Fibroblast of lung (primary cell): ENCODE results near the gene VPS13D. TPM values are rescaled to one million over a fixed set of nuclear protein-coding genes. Genes with fewer than 3 reads are reported as not detected.

Experiments
- DNase-seq, 2 donors: peaks; one replicate each; pipeline versions ENCODE4 v3.0.0 to v3.0.0-alpha.2; 2010; ENCODE audit warnings: low read depth in 2 of 2
- H2AFZ ChIP-seq: 2 replicates; pipeline ENCODE4 v1.5.1; 2012; ENCODE audit warnings: low read length, control low read depth, inconsistent platforms
- H3K27ac ChIP-seq: 2 replicates; pipeline ENCODE4 v1.5.1; 2011; ENCODE audit warnings: low read length, control low read depth; ENCODE audit not compliant: insufficient read depth
- H3K27me3 ChIP-seq: 2 replicates; pipeline ENCODE4 v1.5.1; 2011; ENCODE audit warnings: mild to moderate bottlenecking, low read length; ENCODE audit not compliant: control insufficient read depth, insufficient read depth
- H3K36me3 ChIP-seq: 2 replicates; pipeline ENCODE4 v1.5.1; 2011; ENCODE audit warnings: low read length; ENCODE audit not compliant: control insufficient read depth, insufficient read depth
- H3K4me1 ChIP-seq: 2 replicates; pipeline ENCODE4 v1.5.1; 2011; ENCODE audit warnings: low read length; ENCODE audit not compliant: control insufficient read depth, insufficient read depth; ENCODE audit errors: extremely low read depth
- H3K4me2 ChIP-seq: 2 replicates; pipeline ENCODE4 v1.5.1; 2011; ENCODE audit warnings: low read length, control low read depth; ENCODE audit not compliant: insufficient read depth; ENCODE audit errors: extremely low read depth
- H3K4me3 ChIP-seq, 4 experiments: fragments of 200-600 bp in 1 of 4; sonication (generic) in 1 of 4; replicated peaks in 1 of 4; 2 replicates each; pipeline ENCODE4 v1.5.1; 2011 to 2016; ENCODE audit warnings: low read length in 4 of 4, low read depth in 3 of 4, mild to moderate bottlenecking in 3 of 4, control low read depth in 2 of 4, inconsistent platforms in 1 of 4, mixed read lengths in 1 of 4; ENCODE audit not compliant: insufficient read depth in 1 of 4; ENCODE audit errors: control extremely low read depth in 1 of 4
- H3K79me2 ChIP-seq: 2 replicates; pipeline ENCODE4 v1.5.1; 2012; ENCODE audit warnings: mild to moderate bottlenecking, low read length, inconsistent platforms; ENCODE audit not compliant: control insufficient read depth, insufficient read depth
- H3K9ac ChIP-seq: 2 replicates; pipeline ENCODE4 v1.5.1; 2011; ENCODE audit warnings: mild to moderate bottlenecking, low read length, control low read depth; ENCODE audit not compliant: insufficient read depth
- H3K9me3 ChIP-seq: 2 replicates; pipeline ENCODE4 v1.5.1; 2012; ENCODE audit warnings: low read depth, low read length; ENCODE audit not compliant: control insufficient read depth, insufficient read depth
- H4K20me1 ChIP-seq: 2 replicates; pipeline ENCODE4 v1.5.1; 2011; ENCODE audit warnings: low read length; ENCODE audit not compliant: control insufficient read depth, insufficient read depth; ENCODE audit errors: extremely low read depth
- EZH2 ChIP-seq: IDR thresholded peaks from 2 replicates; pipeline ENCODE4 v1.5.1; 2012; ENCODE audit warnings: low read length, control low read depth, mild to moderate bottlenecking; ENCODE audit errors: missing control alignments
- polyA plus RNA-seq, 2 donors: library from polyadenylated mRNA; depleted of rRNA in 1 of 2; stranded (reverse) in 1 of 2; unstranded in 1 of 2; fragments of >200 nt; gene quantifications; 2 replicates each; pipeline ENCODE4 v1.2.1, GENCODE V29; 2011 to 2012; ENCODE audit warnings: missing spikeins in 1 of 2
- total RNA-seq: library from RNA; depleted of rRNA; stranded (reverse); fragments of >200 nt; gene quantifications from 2 replicates; pipeline ENCODE4 v1.2.1, GENCODE V29; 2014
- TF ChIP-seq, protein P1 (sequence below), 2 donors: IDR thresholded peaks in 1 of 2; conservative IDR thresholded peaks in 1 of 2; 1 replicate in 1 of 2; 2 replicates in 1 of 2; pipeline ENCODE4 v1.5.1; 2011 to 2012; ENCODE audit warnings: low read length in 2 of 2, control low read depth in 1 of 2, inconsistent platforms in 1 of 2, low read depth in 1 of 2, mild to moderate bottlenecking in 1 of 2

The VPS13D gene
- total and polyA plus RNA-seq, 2 donors (not counting 1 experiment from before 2014, with no cell fraction given): 14.6 to 40.0 TPM

DNA sequence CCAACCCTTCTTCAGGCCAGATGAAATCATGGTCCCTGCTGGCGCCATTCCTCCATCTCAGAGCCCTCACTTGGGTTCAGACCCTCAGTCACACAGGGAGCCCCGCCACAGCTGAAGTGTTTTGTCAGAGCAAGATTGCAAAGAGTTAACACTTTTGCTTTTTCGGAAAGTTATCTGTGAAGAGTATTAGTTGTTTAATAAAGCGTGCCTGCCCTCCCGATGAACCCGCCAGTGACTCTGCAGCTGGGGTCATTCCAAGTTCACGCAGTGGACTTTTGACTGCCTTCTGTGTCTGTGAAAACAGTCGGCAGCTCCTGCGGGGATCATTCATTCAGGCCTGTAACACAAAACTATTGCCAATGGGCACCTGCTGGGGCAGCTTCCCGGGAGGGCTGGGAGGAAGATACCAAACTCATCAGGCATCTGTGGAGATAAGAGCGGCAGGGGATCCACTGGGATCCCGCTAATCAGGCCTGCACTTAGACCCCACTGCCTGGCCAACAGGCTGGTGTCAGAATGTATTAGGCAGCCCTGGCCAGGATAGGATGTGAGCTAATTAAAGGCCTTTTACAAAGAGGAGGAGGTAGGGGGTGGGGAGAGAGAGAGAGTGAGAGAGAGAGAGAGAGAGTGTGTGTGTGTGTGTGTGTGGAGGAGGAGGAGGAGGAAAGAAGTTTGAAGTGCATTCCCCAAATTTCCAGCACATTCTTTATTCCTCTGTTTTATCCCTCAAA, 203.7 kb downstream of the VPS13D start:
- Histone ChIP-seq H3K4me1 (peaks cover 27% of the 10 kb centered on the region), H3K36me3 (no peaks in the 10 kb centered on the region), H3K9ac (no peak overlapping the region), H2AFZ (no peak overlapping the region), H4K20me1 (no peaks in the 10 kb centered on the region), H3K4me3 (no peak overlapping the region), H3K4me2 (no peak overlapping the region), H3K27me3 (no peaks in the 10 kb centered on the region), H3K27ac (peak overlapping the region; percentile 20), H3K79me2 (no peaks in the 10 kb centered on the region), H3K9me3 (no peaks in the 10 kb centered on the region)
- no peak for TF ChIP-seq EZH2
- TF ChIP-seq, protein P1, sequence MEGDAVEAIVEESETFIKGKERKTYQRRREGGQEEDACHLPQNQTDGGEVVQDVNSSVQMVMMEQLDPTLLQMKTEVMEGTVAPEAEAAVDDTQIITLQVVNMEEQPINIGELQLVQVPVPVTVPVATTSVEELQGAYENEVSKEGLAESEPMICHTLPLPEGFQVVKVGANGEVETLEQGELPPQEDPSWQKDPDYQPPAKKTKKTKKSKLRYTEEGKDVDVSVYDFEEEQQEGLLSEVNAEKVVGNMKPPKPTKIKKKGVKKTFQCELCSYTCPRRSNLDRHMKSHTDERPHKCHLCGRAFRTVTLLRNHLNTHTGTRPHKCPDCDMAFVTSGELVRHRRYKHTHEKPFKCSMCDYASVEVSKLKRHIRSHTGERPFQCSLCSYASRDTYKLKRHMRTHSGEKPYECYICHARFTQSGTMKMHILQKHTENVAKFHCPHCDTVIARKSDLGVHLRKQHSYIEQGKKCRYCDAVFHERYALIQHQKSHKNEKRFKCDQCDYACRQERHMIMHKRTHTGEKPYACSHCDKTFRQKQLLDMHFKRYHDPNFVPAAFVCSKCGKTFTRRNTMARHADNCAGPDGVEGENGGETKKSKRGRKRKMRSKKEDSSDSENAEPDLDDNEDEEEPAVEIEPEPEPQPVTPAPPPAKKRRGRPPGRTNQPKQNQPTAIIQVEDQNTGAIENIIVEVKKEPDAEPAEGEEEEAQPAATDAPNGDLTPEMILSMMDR (conservative IDR thresholded peaks at IDR 0.05 in 1 of 2, IDR thresholded peaks at IDR 0.05 in 1 of 2; ENCODE audit: low read depth in 1 of 2, low read length in 2 of 2): no peak
- peak; percentile 68 to 86 for DNase-seq

DNA sequence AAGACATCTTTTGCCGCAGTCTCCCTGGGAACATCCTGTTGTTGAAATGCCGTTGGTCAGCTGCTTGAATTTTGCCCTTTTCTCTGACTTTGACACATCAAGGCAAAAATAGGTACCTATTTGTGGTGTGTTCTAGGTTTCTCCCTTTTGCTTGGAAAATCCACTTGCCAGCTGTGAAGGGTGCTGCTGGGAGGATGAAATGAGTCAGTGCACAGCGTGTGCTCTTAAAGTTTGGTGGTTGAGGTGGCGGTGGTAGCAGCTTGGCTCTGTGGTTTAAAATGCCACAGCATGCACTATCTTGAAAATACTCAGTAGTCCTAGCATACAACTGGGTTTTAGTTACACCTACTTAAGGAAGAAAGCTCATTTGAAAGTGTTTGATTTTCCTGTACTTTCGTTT, 204.3 kb downstream of the VPS13D start:
- Histone ChIP-seq H2AFZ (no peak overlapping the region), H3K27ac (no peak overlapping the region), H3K36me3 (no peaks in the 10 kb centered on the region), H3K4me1 (peaks cover 27% of the 10 kb centered on the region), H3K9me3 (no peaks in the 10 kb centered on the region), H3K27me3 (no peaks in the 10 kb centered on the region), H4K20me1 (no peaks in the 10 kb centered on the region), H3K4me2 (no peak overlapping the region), H3K4me3 (no peak overlapping the region), H3K9ac (no peak overlapping the region), H3K79me2 (no peaks in the 10 kb centered on the region)
- TF ChIP-seq EZH2: no peak
- TF ChIP-seq, protein P1 (conservative IDR thresholded peaks at IDR 0.05 in 1 of 2, IDR thresholded peaks at IDR 0.05 in 1 of 2; ENCODE audit: low read depth in 1 of 2, low read length in 2 of 2): no peak
- peak; percentile 71 to 96 for DNase-seq

GRCh38 chr1:12434686-12435085, 204.9 kb downstream of the VPS13D start:
- Histone ChIP-seq H3K4me1 (peaks cover 27% of the 10 kb centered on the region), H3K4me3 (no peak overlapping the region), H3K27me3 (no peaks in the 10 kb centered on the region), H4K20me1 (no peaks in the 10 kb centered on the region), H3K79me2 (no peaks in the 10 kb centered on the region), H3K27ac (no peak overlapping the region), H3K36me3 (no peaks in the 10 kb centered on the region), H3K9me3 (no peaks in the 10 kb centered on the region), H2AFZ (no peak overlapping the region), H3K4me2 (no peak overlapping the region), H3K9ac (no peak overlapping the region)
- peak in 1 of 2 donors; percentile 50 for DNase-seq
- TF ChIP-seq EZH2: no peak
- TF ChIP-seq, protein P1 (conservative IDR thresholded peaks at IDR 0.05 in 1 of 2, IDR thresholded peaks at IDR 0.05 in 1 of 2; ENCODE audit: low read depth in 1 of 2, low read length in 2 of 2): no peak
